Mesothelial cell of epicardium (in vitro differentiated cells): Measurements from ENCODE around the gene CD151. TPM values are rescaled to one million over a fixed set of nuclear protein-coding genes. Genes with fewer than 3 reads are reported as not detected.

ENCODE experiments used
- DNase-seq, 2 experiments: peaks; one replicate each; pipeline ENCODE4 v3.0.0; 2021; ENCODE audit warnings: low spot score in 2 of 2; ENCODE audit not compliant: unreplicated experiment in 2 of 2
- H3K27ac Mint-ChIP-seq: 2 replicates; pipeline ENCODE4 v1.8.0; 2021; ENCODE audit warnings: mixed read lengths
- H3K27me3 Mint-ChIP-seq: 2 replicates; pipeline ENCODE4 v1.8.0; 2021; ENCODE audit warnings: low read depth, mixed read lengths
- H3K36me3 Mint-ChIP-seq: 2 replicates; pipeline ENCODE4 v1.8.0; 2021; ENCODE audit warnings: mixed read lengths
- H3K4me1 Mint-ChIP-seq: 2 replicates; pipeline ENCODE4 v1.8.0; 2021; ENCODE audit warnings: mixed read lengths
- H3K4me3 Mint-ChIP-seq: 2 replicates; pipeline ENCODE4 v1.8.0; 2021; ENCODE audit warnings: mild to moderate bottlenecking, moderate library complexity, mixed read lengths
- H3K9me3 Mint-ChIP-seq: 2 replicates; pipeline ENCODE4 v1.8.0; 2021; ENCODE audit warnings: mixed read lengths
- CTCF ChIP-seq: fragments of 200-600 bp; sonication (generic); IDR thresholded peaks from one replicate; pipeline ENCODE4 v1.5.0; 2021; ENCODE audit warnings: antibody characterized with exemption; ENCODE audit not compliant: unreplicated experiment
- total RNA-seq: library from RNA; stranded (reverse); gene quantifications from 3 replicates; pipeline ENCODE4 v1.2.1, GENCODE V29; 2021

Gene CD151
- total RNA-seq, 1 donor from 2014 or later, result 125 TPM

DNA sequence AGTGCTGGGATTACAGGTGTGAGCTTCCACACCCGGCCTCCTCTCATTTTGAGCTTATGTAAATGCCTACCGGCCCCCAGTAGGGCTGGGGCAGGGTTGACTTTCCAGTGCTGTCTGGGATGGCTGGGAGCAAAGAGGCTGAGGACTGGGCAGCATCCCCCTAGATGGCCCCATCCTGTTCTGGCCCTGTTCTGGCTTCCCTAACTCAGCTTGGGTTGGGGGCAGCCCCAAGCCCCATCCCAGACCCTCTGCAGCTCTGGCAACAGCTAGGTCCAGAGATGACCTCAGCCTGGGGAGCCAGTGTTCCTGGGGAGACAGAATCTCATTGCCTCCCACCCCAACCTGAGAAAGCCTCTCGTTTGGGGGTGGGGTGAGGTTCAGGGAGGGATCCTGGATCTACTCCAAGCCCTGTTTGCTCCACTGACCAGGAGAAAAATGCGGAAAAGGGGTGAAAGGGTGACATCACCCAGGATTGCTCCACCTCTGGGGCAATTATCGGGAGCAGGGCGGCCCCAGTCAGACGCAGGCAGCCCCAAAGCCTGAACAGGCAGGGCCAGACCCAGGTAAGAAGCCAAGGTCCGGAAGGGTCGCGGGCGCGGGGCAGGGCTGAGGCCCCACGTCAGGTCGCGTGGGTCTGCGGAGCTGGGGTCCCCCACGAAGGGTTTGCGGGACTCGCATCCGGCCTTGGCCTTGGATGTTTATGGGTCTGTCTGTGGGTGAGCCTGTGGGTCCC lies 14.2 kb upstream of the CD151 start, which contains the start of gene PNPLA2:
Gene PNPLA2 (plus strand): TSS at position 519 of the 733 bp plus-strand sequence. CDS start 805 bp downstream, outside the sequence.
- H3K9me3 Mint-ChIP-seq, result no peaks in the 10 kb centered on the region
- peaks cover 10% of the 10 kb centered on the region for H3K4me1 Mint-ChIP-seq
- no peaks in the 10 kb centered on the region for H3K27me3 Mint-ChIP-seq
- H3K4me3 Mint-ChIP-seq, result peak within 1 kb of the TSS; percentile 78
- peaks cover 4% of the 10 kb centered on the region for H3K36me3 Mint-ChIP-seq
- no peak for DNase-seq
- no peak within 1 kb of the TSS for H3K27ac Mint-ChIP-seq
- no peak for TF ChIP-seq CTCF

DNA sequence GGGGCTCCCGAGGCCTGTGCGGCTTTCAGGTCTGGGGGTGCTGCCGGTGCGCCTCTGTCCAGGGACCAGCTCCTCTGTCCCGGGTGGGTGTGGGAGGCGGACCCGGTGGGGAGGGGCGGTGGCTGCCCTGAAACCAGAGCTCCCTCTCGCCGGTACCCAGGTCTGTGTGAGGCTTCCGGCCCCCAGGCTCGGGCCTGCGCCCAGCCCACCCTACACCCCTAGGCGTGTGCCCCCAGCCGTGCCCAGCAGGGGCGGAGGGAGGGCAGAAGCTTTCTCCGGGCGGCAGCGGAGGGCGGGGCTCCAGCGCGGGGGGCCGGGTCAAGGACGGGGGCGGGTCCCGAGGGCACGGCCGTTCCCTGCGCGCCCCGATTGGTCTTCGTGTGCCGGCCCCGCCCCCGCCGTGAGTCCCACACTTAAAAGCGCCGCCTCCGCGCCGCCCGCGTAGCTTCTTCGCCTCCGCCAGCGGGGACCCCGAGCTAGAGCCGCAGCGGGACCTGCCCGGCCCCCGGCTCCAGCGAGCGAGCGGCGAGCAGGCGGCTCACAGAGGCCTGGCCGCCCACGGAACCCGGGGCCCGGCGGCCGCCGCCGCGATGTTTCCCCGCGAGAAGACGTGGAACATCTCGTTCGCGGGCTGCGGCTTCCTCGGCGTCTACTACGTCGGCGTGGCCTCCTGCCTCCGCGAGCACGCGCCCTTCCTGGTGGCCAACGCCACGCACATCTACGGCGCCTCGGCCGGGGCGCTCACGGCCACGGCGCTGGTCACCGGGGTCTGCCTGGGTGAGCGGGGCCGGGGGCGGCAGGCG lies 13.4 kb upstream of the CD151 start:
- Mint-ChIP-seq H3K27me3 (no peaks in the 10 kb centered on the region), H3K4me3 (peak overlapping the region; percentile 78), H3K4me1 (peaks cover 10% of the 10 kb centered on the region), H3K9me3 (no peaks in the 10 kb centered on the region), H3K27ac (no peak overlapping the region), H3K36me3 (peaks cover 2% of the 10 kb centered on the region)
- TF ChIP-seq CTCF, result peak; percentile 14
- DNase-seq, result peak; percentile 85 to 90

- H3K4me3 Mint-ChIP-seq, result peak overlapping the region; percentile 78
- H3K27ac Mint-ChIP-seq, result no peak overlapping the region
- no peak for TF ChIP-seq CTCF
- DNase-seq, result peak in 1 of 2 experiments; percentile 60
- peaks cover 6% of the 10 kb centered on the region for H3K36me3 Mint-ChIP-seq
- H3K4me1 Mint-ChIP-seq, result peaks cover 10% of the 10 kb centered on the region
- H3K27me3 Mint-ChIP-seq, result no peaks in the 10 kb centered on the region
- H3K9me3 Mint-ChIP-seq, result no peaks in the 10 kb centered on the region
Observed at GRCh38 chr11:819943-820649, 12.7 kb upstream of the CD151 start.

GRCh38 chr11:820655-821511 lies 11.9 kb upstream of the CD151 start:
- Mint-ChIP-seq H3K27me3 (no peaks in the 10 kb centered on the region), H3K27ac (no peak overlapping the region), H3K36me3 (peaks cover 7% of the 10 kb centered on the region), H3K9me3 (no peaks in the 10 kb centered on the region), H3K4me1 (peaks cover 10% of the 10 kb centered on the region), H3K4me3 (peak overlapping the region; percentile 78)
- DNase-seq, result no peak
- TF ChIP-seq CTCF, result no peak
